GM23338 (cell line): Measurements from ENCODE around the gene DNAH17. TPM values are rescaled to one million over a fixed set of nuclear protein-coding genes. Genes with fewer than 3 reads are reported as not detected.

Experiments
- ATAC-seq: fragments of 200-7000 bp; cut with Tn5 transposase; 3 replicates; pipeline ENCODE4 v1.9.1; 2020
- DNase-seq: peaks from one replicate; pipeline ENCODE4 v3.0.0-alpha.2; 2015; ENCODE audit warnings: low spot score
- H2AFZ ChIP-seq: fragments of 200-600 bp; sonication (generic); 2 replicates; pipeline ENCODE4 v1.8.0; 2016; ENCODE audit warnings: antibody characterized with exemption, mild to moderate bottlenecking, moderate library complexity
- H3F3A ChIP-seq: fragments of 200-600 bp; sonication (generic); replicated peaks from 2 replicates; pipeline ENCODE4 v1.8.0; 2017; ENCODE audit warnings: antibody characterized with exemption, mixed run types, low read depth
- H3K27ac ChIP-seq: fragments of 200-600 bp; sonication (generic); 2 replicates; pipeline ENCODE4 v1.6.1; 2016; ENCODE audit warnings: low read depth
- H3K27me3 ChIP-seq: fragments of 200-600 bp; sonication (generic); 2 replicates; pipeline ENCODE4 v1.8.0; 2016; ENCODE audit warnings: mild to moderate bottlenecking, mixed run types, moderate library complexity; ENCODE audit not compliant: insufficient read depth
- H3K36me3 ChIP-seq: fragments of 200-600 bp; sonication (generic); 2 replicates; pipeline ENCODE4 v1.8.0; 2016; ENCODE audit warnings: mild to moderate bottlenecking; ENCODE audit not compliant: insufficient read depth
- H3K4me1 ChIP-seq: fragments of 200-600 bp; sonication (generic); 2 replicates; pipeline ENCODE4 v1.8.0; 2016; ENCODE audit warnings: mild to moderate bottlenecking, moderate library complexity; ENCODE audit not compliant: insufficient read depth
- H3K4me2 ChIP-seq: fragments of 200-600 bp; sonication (generic); 2 replicates; pipeline ENCODE4 v1.7.1; 2017; ENCODE audit warnings: mixed run types
- H3K4me3 ChIP-seq: fragments of 200-600 bp; sonication (generic); 2 replicates; pipeline ENCODE4 v1.6.1; 2016; ENCODE audit warnings: mixed run types
- H3K79me2 ChIP-seq: fragments of 200-600 bp; sonication (generic); replicated peaks from 2 replicates; pipeline ENCODE4 v1.8.0; 2017; ENCODE audit warnings: mild to moderate bottlenecking; ENCODE audit not compliant: insufficient read depth
- H3K9me2 ChIP-seq: fragments of 200-600 bp; sonication (generic); 2 replicates; pipeline ENCODE4 v1.8.0; 2017; ENCODE audit not compliant: insufficient read depth
- H4K20me1 ChIP-seq: fragments of 200-600 bp; sonication (generic); replicated peaks from 2 replicates; pipeline ENCODE4 v1.8.0; 2017; ENCODE audit warnings: mild to moderate bottlenecking; ENCODE audit not compliant: insufficient read depth
- H3K27ac Mint-ChIP-seq: 2 replicates; pipeline ENCODE4 v1.8.0; 2020; ENCODE audit warnings: inconsistent platforms, mild to moderate bottlenecking, moderate library complexity, mixed read lengths
- H3K27me3 Mint-ChIP-seq: 3 replicates; pipeline ENCODE4 v1.8.0; 2022; ENCODE audit warnings: low read depth, mild to moderate bottlenecking, moderate library complexity, mixed read lengths, inconsistent platforms; ENCODE audit not compliant: insufficient read depth, poor library complexity
- H3K36me3 Mint-ChIP-seq: 3 replicates; pipeline ENCODE4 v1.8.0; 2021; ENCODE audit warnings: low read depth, mild to moderate bottlenecking, inconsistent platforms, moderate library complexity, mixed read lengths
- H3K4me1 Mint-ChIP-seq: 3 replicates; pipeline ENCODE4 v1.8.0; 2020; ENCODE audit warnings: mild to moderate bottlenecking, inconsistent platforms, mixed read lengths
- H3K4me3 Mint-ChIP-seq: 3 replicates; pipeline ENCODE4 v1.8.0; 2021; ENCODE audit warnings: moderate library complexity, mild to moderate bottlenecking, inconsistent platforms, mixed read lengths
- H3K9me3 Mint-ChIP-seq: 3 replicates; pipeline ENCODE4 v1.8.0; 2020; ENCODE audit warnings: moderate library complexity, mild to moderate bottlenecking, inconsistent platforms, mixed read lengths
- CREB1 ChIP-seq: fragments of 250-450 bp; sonication (Bioruptor Pico); IDR thresholded peaks from 2 replicates; pipeline ENCODE4 v1.5.0; 2020; ENCODE audit warnings: low read depth, mild to moderate bottlenecking, moderate library complexity
- EZH2 ChIP-seq: fragments of 200-600 bp; sonication (generic); IDR thresholded peaks from one replicate; pipeline ENCODE4 v1.8.0; 2017; ENCODE audit warnings: antibody characterized with exemption, mild to moderate bottlenecking, low read depth; ENCODE audit not compliant: unreplicated experiment
- EZH2phosphoT487 ChIP-seq: fragments of 200-600 bp; sonication (generic); IDR thresholded peaks from one replicate; pipeline ENCODE4 v1.8.1; 2018; ENCODE audit warnings: antibody characterized with exemption; ENCODE audit not compliant: unreplicated experiment
- JUNB ChIP-seq: IDR thresholded peaks from one replicate; pipeline ENCODE4 v1.6.1; 2016; ENCODE audit warnings: antibody characterized with exemption; ENCODE audit not compliant: unreplicated experiment
- NANOG ChIP-seq: IDR thresholded peaks from 2 replicates; pipeline ENCODE4 v1.6.1; 2016; ENCODE audit warnings: antibody characterized with exemption, borderline replicate concordance
- STAT1 ChIP-seq: IDR thresholded peaks from one replicate; pipeline ENCODE4 v1.6.1; 2016; ENCODE audit warnings: antibody characterized with exemption; ENCODE audit not compliant: unreplicated experiment
- ZNF114 ChIP-seq: fragments of 250-450 bp; sonication (Bioruptor Pico); IDR thresholded peaks from 2 replicates; pipeline ENCODE4 v1.5.0; 2020; ENCODE audit warnings: mild to moderate bottlenecking, moderate library complexity
- polyA plus RNA-seq: library from polyadenylated mRNA; unstranded; fragments of >200 nt; fragmentation: Nextera tagmentation; extraction: Ambion mirVana; gene quantifications from 2 replicates; pipeline ENCODE4 v1.2.1, GENCODE V29; 2016
- total RNA-seq: library from RNA; depleted of rRNA; stranded (reverse); fragments of >200 nt; shearing (Covaris generic); gene quantifications from 2 replicates; pipeline ENCODE4 v1.2.3, GENCODE V29; 2014
- TF ChIP-seq, protein P1 (sequence below), 2 experiments: fragments of 200-600 bp in 1 of 2; sonication (generic) in 1 of 2; conservative IDR thresholded peaks; 2 replicates each; pipeline versions ENCODE4 v1.5.1 to v1.6.1; 2016 to 2017; ENCODE audit warnings: antibody characterized with exemption in 2 of 2, low read depth in 2 of 2, mild to moderate bottlenecking in 2 of 2, moderate library complexity in 1 of 2
- TF ChIP-seq, protein P2 (sequence below): IDR thresholded peaks from 2 replicates; pipeline ENCODE4 v1.6.1; 2016; ENCODE audit warnings: antibody characterized with exemption
- TF ChIP-seq, protein P3 (sequence below): fragments of 250-450 bp; sonication (Bioruptor Pico); IDR thresholded peaks from 2 replicates; pipeline ENCODE4 v1.5.0; 2020; ENCODE audit warnings: mild to moderate bottlenecking, moderate library complexity

Gene DNAH17
- total and polyA plus RNA-seq, 2 experiments from 2014 or later = 0.59 to 2.0 TPM

DNA sequence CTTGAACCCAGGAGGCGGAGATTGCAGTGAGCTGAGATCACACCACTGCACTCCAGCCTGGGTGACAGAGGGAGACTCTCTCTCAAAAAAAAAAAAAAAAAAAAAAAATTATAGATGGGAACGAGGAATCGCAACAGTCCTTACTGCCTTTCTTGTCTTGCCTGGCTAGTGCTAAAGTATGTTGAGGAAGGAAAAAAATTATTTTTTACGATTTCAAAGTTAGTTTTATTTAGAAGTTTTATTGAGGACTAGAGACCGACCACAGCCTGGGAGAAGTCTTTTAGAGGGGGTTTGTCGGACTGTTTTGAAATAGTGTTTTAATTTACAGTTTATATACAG is 15.8 kb upstream of the DNAH17 start:
- DNase-seq = no peak
- H2AFZ ChIP-seq = no peak overlapping the region
- H3K79me2 ChIP-seq = no peaks in the 10 kb centered on the region
- H3K9me2 ChIP-seq = no peaks in the 10 kb centered on the region
- no peaks in the 10 kb centered on the region for H3K36me3 Mint-ChIP-seq
- H3K36me3 ChIP-seq = no peaks in the 10 kb centered on the region
- TF ChIP-seq JUNB = no peak
- no peak for TF ChIP-seq STAT1
- TF ChIP-seq NANOG = no peak
- TF ChIP-seq, protein P1, sequence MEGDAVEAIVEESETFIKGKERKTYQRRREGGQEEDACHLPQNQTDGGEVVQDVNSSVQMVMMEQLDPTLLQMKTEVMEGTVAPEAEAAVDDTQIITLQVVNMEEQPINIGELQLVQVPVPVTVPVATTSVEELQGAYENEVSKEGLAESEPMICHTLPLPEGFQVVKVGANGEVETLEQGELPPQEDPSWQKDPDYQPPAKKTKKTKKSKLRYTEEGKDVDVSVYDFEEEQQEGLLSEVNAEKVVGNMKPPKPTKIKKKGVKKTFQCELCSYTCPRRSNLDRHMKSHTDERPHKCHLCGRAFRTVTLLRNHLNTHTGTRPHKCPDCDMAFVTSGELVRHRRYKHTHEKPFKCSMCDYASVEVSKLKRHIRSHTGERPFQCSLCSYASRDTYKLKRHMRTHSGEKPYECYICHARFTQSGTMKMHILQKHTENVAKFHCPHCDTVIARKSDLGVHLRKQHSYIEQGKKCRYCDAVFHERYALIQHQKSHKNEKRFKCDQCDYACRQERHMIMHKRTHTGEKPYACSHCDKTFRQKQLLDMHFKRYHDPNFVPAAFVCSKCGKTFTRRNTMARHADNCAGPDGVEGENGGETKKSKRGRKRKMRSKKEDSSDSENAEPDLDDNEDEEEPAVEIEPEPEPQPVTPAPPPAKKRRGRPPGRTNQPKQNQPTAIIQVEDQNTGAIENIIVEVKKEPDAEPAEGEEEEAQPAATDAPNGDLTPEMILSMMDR (conservative IDR thresholded peaks at IDR 0.05; ENCODE audit: low read depth in 2 of 2) = no peak
- TF ChIP-seq ZNF114 (CRISPR knock-in tag) = no peak
- TF ChIP-seq CREB1 (CRISPR knock-in tag) = no peak
- no peaks in the 10 kb centered on the region for H3K27me3 ChIP-seq
- no peaks in the 10 kb centered on the region for H3K9me3 Mint-ChIP-seq
- H3K4me3 ChIP-seq = no peak overlapping the region
- no peaks in the 10 kb centered on the region for H3F3A ChIP-seq
- no peak overlapping the region for H3K27ac Mint-ChIP-seq
- peaks cover 25% of the 10 kb centered on the region for H3K4me1 Mint-ChIP-seq
- no peak overlapping the region for H3K27ac ChIP-seq
- ATAC-seq = no peak
- peaks cover 3% of the 10 kb centered on the region for H3K27me3 Mint-ChIP-seq
- H3K4me1 ChIP-seq = peaks cover 12% of the 10 kb centered on the region
- no peaks in the 10 kb centered on the region for H4K20me1 ChIP-seq
- H3K4me3 Mint-ChIP-seq = no peak overlapping the region
- H3K4me2 ChIP-seq = no peak overlapping the region

- no peaks in the 10 kb centered on the region for H3K36me3 ChIP-seq
- no peaks in the 10 kb centered on the region for H3K79me2 ChIP-seq
- no peak overlapping the region for H3K27ac Mint-ChIP-seq
- no peaks in the 10 kb centered on the region for H3K4me1 ChIP-seq
- ATAC-seq = no peak
- H3K4me1 Mint-ChIP-seq = peaks cover 14% of the 10 kb centered on the region
- no peaks in the 10 kb centered on the region for H3K36me3 Mint-ChIP-seq
- no peak for DNase-seq
- H3K9me3 Mint-ChIP-seq = no peaks in the 10 kb centered on the region
- no peak overlapping the region; the same call in 1 of the 2 replicates for H2AFZ ChIP-seq
- no peak overlapping the region for H3K27ac ChIP-seq
- H4K20me1 ChIP-seq = no peaks in the 10 kb centered on the region
- no peaks in the 10 kb centered on the region for H3F3A ChIP-seq
- no peaks in the 10 kb centered on the region for H3K27me3 ChIP-seq
- TF ChIP-seq EZH2phosphoT487 (no peak), ZNF114 (CRISPR knock-in tag) (no peak), EZH2 (no peak), STAT1 (no peak)
- TF ChIP-seq, protein P2, sequence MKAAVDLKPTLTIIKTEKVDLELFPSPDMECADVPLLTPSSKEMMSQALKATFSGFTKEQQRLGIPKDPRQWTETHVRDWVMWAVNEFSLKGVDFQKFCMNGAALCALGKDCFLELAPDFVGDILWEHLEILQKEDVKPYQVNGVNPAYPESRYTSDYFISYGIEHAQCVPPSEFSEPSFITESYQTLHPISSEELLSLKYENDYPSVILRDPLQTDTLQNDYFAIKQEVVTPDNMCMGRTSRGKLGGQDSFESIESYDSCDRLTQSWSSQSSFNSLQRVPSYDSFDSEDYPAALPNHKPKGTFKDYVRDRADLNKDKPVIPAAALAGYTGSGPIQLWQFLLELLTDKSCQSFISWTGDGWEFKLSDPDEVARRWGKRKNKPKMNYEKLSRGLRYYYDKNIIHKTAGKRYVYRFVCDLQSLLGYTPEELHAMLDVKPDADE = no peak
- TF ChIP-seq, protein P3, sequence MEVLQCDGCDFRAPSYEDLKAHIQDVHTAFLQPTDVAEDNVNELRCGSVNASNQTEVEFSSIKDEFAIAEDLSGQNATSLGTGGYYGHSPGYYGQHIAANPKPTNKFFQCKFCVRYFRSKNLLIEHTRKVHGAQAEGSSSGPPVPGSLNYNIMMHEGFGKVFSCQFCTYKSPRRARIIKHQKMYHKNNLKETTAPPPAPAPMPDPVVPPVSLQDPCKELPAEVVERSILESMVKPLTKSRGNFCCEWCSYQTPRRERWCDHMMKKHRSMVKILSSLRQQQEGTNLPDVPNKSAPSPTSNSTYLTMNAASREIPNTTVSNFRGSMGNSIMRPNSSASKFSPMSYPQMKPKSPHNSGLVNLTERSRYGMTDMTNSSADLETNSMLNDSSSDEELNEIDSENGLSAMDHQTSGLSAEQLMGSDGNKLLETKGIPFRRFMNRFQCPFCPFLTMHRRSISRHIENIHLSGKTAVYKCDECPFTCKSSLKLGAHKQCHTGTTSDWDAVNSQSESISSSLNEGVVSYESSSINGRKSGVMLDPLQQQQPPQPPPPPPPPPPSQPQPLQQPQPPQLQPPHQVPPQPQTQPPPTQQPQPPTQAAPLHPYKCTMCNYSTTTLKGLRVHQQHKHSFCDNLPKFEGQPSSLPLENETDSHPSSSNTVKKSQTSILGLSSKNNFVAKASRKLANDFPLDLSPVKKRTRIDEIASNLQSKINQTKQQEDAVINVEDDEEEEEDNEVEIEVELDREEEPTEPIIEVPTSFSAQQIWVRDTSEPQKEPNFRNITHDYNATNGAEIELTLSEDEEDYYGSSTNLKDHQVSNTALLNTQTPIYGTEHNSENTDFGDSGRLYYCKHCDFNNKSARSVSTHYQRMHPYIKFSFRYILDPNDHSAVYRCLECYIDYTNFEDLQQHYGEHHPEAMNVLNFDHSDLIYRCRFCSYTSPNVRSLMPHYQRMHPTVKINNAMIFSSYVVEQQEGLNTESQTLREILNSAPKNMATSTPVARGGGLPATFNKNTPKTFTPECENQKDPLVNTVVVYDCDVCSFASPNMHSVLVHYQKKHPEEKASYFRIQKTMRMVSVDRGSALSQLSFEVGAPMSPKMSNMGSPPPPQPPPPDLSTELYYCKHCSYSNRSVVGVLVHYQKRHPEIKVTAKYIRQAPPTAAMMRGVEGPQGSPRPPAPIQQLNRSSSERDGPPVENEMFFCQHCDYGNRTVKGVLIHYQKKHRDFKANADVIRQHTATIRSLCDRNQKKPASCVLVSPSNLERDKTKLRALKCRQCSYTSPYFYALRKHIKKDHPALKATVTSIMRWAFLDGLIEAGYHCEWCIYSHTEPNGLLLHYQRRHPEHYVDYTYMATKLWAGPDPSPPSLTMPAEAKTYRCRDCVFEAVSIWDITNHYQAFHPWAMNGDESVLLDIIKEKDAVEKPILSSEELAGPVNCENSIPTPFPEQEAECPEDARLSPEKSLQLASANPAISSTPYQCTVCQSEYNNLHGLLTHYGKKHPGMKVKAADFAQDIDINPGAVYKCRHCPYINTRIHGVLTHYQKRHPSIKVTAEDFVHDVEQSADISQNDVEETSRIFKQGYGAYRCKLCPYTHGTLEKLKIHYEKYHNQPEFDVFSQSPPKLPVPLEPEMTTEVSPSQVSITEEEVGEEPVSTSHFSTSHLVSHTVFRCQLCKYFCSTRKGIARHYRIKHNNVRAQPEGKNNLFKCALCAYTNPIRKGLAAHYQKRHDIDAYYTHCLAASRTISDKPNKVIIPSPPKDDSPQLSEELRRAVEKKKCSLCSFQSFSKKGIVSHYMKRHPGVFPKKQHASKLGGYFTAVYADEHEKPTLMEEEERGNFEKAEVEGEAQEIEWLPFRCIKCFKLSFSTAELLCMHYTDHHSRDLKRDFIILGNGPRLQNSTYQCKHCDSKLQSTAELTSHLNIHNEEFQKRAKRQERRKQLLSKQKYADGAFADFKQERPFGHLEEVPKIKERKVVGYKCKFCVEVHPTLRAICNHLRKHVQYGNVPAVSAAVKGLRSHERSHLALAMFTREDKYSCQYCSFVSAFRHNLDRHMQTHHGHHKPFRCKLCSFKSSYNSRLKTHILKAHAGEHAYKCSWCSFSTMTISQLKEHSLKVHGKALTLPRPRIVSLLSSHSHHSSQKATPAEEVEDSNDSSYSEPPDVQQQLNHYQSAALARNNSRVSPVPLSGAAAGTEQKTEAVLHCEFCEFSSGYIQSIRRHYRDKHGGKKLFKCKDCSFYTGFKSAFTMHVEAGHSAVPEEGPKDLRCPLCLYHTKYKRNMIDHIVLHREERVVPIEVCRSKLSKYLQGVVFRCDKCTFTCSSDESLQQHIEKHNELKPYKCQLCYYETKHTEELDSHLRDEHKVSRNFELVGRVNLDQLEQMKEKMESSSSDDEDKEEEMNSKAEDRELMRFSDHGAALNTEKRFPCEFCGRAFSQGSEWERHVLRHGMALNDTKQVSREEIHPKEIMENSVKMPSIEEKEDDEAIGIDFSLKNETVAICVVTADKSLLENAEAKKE (CRISPR knock-in tag) = no peak
- TF ChIP-seq, protein P1 (conservative IDR thresholded peaks at IDR 0.05; ENCODE audit: low read depth in 2 of 2) = no peak
- H3K27me3 Mint-ChIP-seq = peaks cover 2% of the 10 kb centered on the region
- H3K4me3 Mint-ChIP-seq = no peak overlapping the region
- no peak overlapping the region for H3K4me3 ChIP-seq
- H3K4me2 ChIP-seq = no peak overlapping the region
- H3K9me2 ChIP-seq = no peaks in the 10 kb centered on the region
Measured at GRCh38 chr17:78591263-78591671, 14.1 kb upstream of the DNAH17 start.
